GM12865 (cell line): ENCODE measurements around the gene CLTCL1.

Source experiments
- DNase-seq: peaks from one replicate; pipeline ENCODE4 v3.0.0; 2010; ENCODE audit warnings: low read depth
- H3K4me3 ChIP-seq: 2 replicates; pipeline ENCODE4 v1.5.1; 2011; ENCODE audit warnings: mild to moderate bottlenecking, low read depth, low read length, control low read depth
- TF ChIP-seq, protein P1 (sequence below): IDR thresholded peaks from 2 replicates; pipeline ENCODE4 v1.5.1; 2011; ENCODE audit warnings: low read length, control low read depth, low read depth, inconsistent platforms; ENCODE audit not compliant: insufficient read depth; ENCODE audit errors: missing control alignments

CLTCL1 gene

DNA sequence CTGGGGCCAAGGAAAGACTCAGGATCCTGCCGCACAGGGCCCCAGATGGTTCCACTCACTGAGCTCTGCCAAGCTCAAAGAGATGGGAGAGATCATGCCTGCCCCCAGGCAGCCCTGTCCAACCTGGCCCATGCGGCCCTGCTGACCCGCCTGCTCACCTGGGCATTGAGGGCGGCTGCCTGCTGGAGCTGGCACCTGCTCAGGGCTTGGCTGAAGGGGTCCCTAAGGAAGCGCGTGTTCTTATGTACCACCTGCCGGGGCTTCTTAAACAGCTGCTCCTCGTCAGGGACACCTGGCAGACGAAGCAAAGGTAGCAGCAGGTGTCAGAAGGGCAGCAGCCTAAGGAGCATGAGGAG, 152.5 kb downstream of the CLTCL1 start:
- H3K4me3 ChIP-seq, result no peak overlapping the region
- TF ChIP-seq, protein P1, sequence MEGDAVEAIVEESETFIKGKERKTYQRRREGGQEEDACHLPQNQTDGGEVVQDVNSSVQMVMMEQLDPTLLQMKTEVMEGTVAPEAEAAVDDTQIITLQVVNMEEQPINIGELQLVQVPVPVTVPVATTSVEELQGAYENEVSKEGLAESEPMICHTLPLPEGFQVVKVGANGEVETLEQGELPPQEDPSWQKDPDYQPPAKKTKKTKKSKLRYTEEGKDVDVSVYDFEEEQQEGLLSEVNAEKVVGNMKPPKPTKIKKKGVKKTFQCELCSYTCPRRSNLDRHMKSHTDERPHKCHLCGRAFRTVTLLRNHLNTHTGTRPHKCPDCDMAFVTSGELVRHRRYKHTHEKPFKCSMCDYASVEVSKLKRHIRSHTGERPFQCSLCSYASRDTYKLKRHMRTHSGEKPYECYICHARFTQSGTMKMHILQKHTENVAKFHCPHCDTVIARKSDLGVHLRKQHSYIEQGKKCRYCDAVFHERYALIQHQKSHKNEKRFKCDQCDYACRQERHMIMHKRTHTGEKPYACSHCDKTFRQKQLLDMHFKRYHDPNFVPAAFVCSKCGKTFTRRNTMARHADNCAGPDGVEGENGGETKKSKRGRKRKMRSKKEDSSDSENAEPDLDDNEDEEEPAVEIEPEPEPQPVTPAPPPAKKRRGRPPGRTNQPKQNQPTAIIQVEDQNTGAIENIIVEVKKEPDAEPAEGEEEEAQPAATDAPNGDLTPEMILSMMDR, result no peak
- DNase-seq, result no peak

DNA sequence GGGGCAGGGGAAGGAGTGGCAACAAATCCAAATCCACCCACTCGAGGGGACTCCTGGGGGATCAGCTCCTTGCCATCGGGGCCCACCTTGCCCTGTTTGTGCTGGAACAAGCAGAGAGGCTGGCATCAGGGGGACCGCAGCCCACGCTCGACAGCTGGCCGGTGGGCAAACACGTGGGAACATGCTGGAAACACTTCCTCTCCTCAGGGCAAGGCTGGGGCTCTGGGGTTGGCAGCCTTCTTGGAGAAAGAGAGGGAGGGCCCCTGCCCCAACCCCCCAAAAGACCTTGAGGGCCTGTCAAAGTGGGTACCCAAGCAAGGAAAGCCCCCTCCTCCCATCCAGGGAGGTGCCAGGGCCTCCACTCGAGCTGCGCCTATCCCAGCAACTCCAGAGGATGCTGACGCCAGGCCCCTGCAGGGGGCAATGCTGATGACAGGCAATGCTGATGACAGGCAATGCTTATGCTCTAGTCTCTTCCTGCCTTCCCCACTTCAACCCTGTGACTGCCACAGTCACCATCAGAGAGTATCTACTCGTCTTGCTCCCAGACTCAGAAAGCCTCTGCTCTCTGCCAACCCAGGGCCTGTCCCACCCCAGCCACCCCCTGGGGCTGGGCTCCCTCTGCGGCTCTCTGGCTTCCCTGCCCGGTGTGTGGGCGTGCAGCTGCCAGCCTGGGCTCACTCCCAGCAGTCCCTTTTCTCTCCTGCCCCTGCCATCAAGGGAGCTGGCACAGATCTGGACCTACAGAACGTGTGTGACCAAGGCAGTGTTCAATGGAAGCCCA, 153.1 kb downstream of the CLTCL1 start:
- H3K4me3 ChIP-seq, result no peak overlapping the region
- DNase-seq, result no peak

DNA sequence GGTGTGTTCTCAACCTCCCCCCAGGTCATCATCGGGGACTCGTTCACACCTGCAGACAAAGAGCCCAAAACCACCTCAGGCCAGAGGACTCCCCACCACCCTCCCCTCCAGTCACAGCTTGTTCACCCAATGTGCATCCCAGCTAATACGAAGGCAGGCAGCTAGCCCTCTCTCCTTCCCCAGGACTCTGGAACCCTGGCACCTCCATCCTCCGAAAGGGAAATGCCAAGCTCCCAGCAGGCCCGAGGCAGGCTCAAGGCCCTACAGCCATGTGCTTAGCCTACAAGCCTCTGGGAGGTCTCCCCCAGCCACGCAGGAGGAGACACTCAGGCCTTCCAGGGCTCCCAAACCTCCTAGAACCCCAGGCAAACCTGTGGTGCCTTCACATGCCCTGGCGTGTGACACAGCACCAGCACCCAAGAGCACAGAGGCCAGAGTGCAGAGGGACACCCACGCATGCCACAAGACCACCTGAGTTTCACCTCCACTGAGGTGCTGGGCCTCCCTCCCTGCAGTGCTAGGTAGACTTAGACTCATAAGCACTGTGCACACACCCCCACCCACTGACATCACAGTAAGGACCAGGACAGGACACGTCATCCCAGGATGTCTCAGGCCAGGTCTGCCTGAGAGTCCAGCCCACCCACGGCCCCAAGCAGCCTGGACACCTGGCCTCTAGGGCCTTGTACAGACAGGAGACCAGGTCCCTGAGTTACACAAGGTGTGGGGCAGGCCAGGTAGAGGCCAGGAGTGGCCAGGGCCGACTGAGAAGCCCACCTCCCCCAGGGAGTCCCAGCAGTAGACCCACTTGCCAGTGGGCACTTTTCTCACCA, 153.9 kb downstream of the CLTCL1 start:
- TF ChIP-seq, protein P1, result no peak
- no peak for DNase-seq
- H3K4me3 ChIP-seq, result no peak overlapping the region

More for the DNA sequence above, 153.1 kb downstream of the CLTCL1 start:
- TF ChIP-seq, protein P1, result no peak

DNA sequence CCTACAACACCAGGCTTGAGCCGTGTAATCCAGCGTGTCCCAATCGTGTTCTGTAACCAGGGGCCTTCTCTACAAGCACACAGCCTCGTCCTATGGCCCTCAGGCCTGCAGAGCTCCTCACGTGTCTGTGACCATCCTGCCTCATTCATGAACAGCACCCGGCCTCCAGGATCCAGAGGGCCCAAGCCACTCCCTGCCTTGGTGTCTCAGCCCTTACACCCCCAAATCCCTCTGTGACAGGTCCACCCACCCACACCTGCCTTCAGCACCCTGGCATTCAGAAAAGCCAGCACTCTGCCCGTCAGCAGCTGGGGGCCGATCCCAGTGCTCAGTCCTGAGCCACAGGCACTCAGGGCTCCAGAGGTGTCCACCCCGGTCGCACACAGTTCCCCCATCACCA, 154.6 kb downstream of the CLTCL1 start:
- no peak overlapping the region for H3K4me3 ChIP-seq
- TF ChIP-seq, protein P1, result no peak
- DNase-seq, result no peak

DNA sequence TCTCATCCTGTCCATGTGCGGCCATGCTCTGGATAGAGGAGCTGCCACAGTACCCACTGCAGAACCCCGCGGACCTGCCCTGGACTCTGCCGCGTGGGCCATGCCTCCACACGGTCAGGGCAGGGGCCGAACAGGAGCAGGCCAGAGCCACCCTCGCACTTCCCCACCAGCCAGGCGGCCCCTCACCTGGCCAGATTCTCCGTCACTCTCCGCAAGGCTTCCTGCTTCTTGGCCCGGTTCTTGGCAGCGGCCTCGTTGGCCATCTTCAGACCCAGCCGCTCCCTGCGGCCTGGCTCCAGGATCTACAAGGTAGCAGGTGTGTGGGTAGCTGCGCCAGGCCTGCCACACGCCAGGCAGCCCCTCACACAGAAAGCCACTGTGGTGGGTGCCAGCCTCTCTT, 156.6 kb downstream of the CLTCL1 start:
- no peak overlapping the region for H3K4me3 ChIP-seq
- DNase-seq, result no peak
- TF ChIP-seq, protein P1, result no peak

DNA sequence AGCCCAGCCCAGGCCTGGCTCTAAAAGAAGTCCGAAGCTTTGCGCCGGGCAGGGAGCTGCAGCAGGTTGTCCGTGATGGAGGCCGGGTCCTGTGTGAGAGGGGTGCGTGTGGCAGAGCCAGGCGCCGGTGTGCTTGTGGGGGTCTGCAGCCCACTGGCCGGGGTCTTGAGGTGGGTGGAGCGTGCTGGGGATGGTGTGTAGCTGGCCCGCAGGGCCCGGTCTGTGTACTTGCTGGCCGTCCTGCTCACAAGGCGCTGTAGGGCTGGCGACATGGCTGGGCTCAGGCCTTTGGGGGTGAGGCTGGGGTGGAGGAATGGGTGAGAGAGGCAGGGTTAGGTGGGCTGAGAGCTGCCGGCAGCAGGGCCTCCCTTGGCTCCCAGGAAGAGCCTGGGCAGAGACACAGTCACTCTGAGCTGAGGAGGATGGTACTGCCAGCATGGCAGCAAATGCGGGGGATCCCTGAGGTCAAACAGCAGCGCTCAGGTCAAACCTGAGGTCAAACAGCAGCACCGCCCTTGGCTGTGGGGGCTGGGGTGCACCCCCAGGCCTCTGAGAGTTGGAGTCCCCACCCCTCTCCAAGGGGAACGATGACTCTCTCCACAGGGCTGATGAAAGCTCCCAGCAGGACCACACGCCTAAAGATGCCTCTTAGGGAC, 157.2 kb downstream of the CLTCL1 start:
- no peak overlapping the region for H3K4me3 ChIP-seq
- TF ChIP-seq, protein P1, result no peak
- no peak for DNase-seq
